ENCODE results near the gene LTBP2.

Gene LTBP2

GRCh38 chr14:74599321-74599761, 12.7 kb downstream of the LTBP2 start (continued):
- no peak for TF ChIP-seq PRDM10 (tag by site-specific recombination; IDR thresholded peaks at IDR 0.05)

- ChIA-PET CTCF (interaction anchor here (0.6 to 2.5 kb wide), 2 partner anchors 13 to 643 kb away, joined by 4 to 18 read pairs; no protein-coding TSS in a partner anchor), POLR2A (no interaction called here)
- H3K36me3 ChIP-seq (ENCODE audit: control insufficient read depth in 2 of 2, insufficient read depth in 1 of 2, low read length in 2 of 2) = no peaks in the 10 kb centered on the region
- no peak for TF ChIP-seq KLF10 (tag by site-specific recombination; IDR thresholded peaks at IDR 0.05)
- no peak for TF ChIP-seq HOXD13 (CRISPR knock-in tag; IDR thresholded peaks at IDR 0.05; ENCODE audit: borderline replicate concordance)
- no peak for TF ChIP-seq ZNF148 (tag by site-specific recombination; IDR thresholded peaks at IDR 0.05; ENCODE audit: borderline replicate concordance)
- TF ChIP-seq PRDM4 (tag by site-specific recombination; IDR thresholded peaks at IDR 0.05) = no peak
- no peak for TF ChIP-seq ZNF501 (tag by site-specific recombination; IDR thresholded peaks at IDR 0.05)
- TF ChIP-seq ZNF747 (tag by site-specific recombination; IDR thresholded peaks at IDR 0.05) = no peak
- no peak for TF ChIP-seq ZBTB21 (tag by site-specific recombination; IDR thresholded peaks at IDR 0.05)
- TF ChIP-seq ZNF658 (tag by site-specific recombination; IDR thresholded peaks at IDR 0.05) = no peak
- no peak for TF ChIP-seq ZNF341 (tag by site-specific recombination; IDR thresholded peaks at IDR 0.05; ENCODE audit: low read depth)
- no peaks in the 10 kb centered on the region for H3K9me3 ChIP-seq (ENCODE audit: control insufficient read depth, insufficient read depth, low read depth, low read length)
- H3K4me1 ChIP-seq (ENCODE audit: control insufficient read depth, insufficient read depth, low read length) = no peaks in the 10 kb centered on the region
- H3K4me3 ChIP-seq (ENCODE audit: low read depth, low read length) = no peak overlapping the region
- no peak overlapping the region for H3K27ac ChIP-seq (ENCODE audit: extremely low read depth, low read depth, low read length)
Observed at GRCh38 chr14:74596741-74597450, 15.1 kb downstream of the LTBP2 start.

- no peak overlapping the region for H3K27ac ChIP-seq (ENCODE audit: extremely low read depth, low read depth, low read length)
- POLR2A ChIA-PET = interaction anchor here (1.1 kb wide), 1 partner anchor 21 kb away, joined by 4 read pairs; no protein-coding TSS in a partner anchor
Observed at GRCh38 chr14:74595006-74595735, 16.9 kb downstream of the LTBP2 start.

More at GRCh38 chr14:74595006-74595735, 16.9 kb downstream of the LTBP2 start:
- Histone ChIP-seq H3K36me3 (ENCODE audit: control insufficient read depth in 2 of 2, insufficient read depth in 1 of 2, low read length in 2 of 2) (no peaks in the 10 kb centered on the region), H3K4me1 (ENCODE audit: control insufficient read depth, insufficient read depth, low read length) (no peaks in the 10 kb centered on the region), H3K9me3 (ENCODE audit: control insufficient read depth, insufficient read depth, low read depth, low read length) (no peaks in the 10 kb centered on the region), H3K4me3 (ENCODE audit: low read depth, low read length) (no peak overlapping the region)
- CTCF ChIA-PET = interaction anchor here (1.5 to 1.8 kb wide), 2 partner anchors 13 to 17 kb away, joined by 7 to 9 read pairs; partner anchors contain the start of gene LTBP2
- TF ChIP-seq ZNF548 (tag by site-specific recombination; IDR thresholded peaks at IDR 0.05) (no peak), SP3 (tag by site-specific recombination; IDR thresholded peaks at IDR 0.05) (no peak), ZFP69B (tag by site-specific recombination; IDR thresholded peaks at IDR 0.05) (no peak), ZNF837 (tag by site-specific recombination; IDR thresholded peaks at IDR 0.05) (no peak), ZXDB (tag by site-specific recombination; IDR thresholded peaks at IDR 0.05) (no peak), ZNF211 (tag by site-specific recombination; IDR thresholded peaks at IDR 0.05; ENCODE audit: low read depth) (no peak), ZNF830 (tag by site-specific recombination; IDR thresholded peaks at IDR 0.05; ENCODE audit: low read depth) (no peak), ZNF433 (tag by site-specific recombination; IDR thresholded peaks at IDR 0.05; ENCODE audit: low read depth) (no peak)
